Astrocyte of the hippocampus (primary cell): Measurements from ENCODE around the gene OR6N2.

ENCODE experiments used
- DNase-seq: peaks from one replicate; pipeline ENCODE4 v3.0.0; 2011; ENCODE audit warnings: low read depth, low spot score

OR6N2 gene

GRCh38 chr1:158754420-158754819, 26.6 kb downstream of the OR6N2 start, which contains the start of gene OR6K6:
Gene OR6K6, plus strand, starts transcription at chr1:158754720. Its CDS starts 168 bp downstream, at chr1:158754888.
- DNase-seq: no peak

- no peak for DNase-seq
Measured at GRCh38 chr1:158752155-158752712, 28.8 kb downstream of the OR6N2 start.

GRCh38 chr1:158735848-158736247, 45.2 kb downstream of the OR6N2 start:
- no peak for DNase-seq

DNA sequence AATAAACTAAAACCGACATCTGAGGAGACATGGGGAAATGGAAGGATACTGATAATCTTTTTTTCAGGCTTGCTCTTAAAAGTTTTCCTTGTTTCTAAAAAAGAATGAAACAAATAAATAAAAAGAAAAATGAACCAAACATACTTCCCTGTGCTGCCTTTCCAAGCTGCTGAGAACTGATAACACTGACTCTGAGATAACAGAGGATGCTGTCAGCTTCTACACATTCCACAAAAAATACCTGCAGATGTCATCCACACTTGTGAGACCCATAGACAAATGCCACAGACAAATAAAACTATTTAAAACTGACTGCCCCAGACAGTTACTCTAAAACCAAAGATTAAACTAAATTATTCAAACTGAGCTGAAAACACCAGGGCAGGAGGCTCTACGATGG, 48.5 kb downstream of the OR6N2 start:
- DNase-seq: no peak

DNA sequence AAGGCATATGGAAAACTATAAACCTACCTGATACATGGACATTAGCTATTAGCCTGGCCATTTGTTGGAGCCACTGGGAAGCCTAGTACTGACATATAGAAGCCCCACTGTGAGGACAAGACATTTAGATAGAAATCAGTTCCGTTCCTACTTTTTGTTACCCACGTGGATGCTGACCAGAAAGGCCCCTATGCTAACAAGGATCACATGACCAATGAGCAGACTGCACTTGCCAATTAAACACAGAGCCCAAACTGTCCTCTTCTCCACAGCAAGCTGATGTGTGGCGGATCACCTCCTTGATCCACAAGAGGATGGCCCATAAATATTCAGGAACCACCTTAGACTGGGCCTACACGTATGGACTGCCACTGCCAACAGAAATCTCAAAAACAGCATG, 49.3 kb downstream of the OR6N2 start:
- DNase-seq: no peak

DNA sequence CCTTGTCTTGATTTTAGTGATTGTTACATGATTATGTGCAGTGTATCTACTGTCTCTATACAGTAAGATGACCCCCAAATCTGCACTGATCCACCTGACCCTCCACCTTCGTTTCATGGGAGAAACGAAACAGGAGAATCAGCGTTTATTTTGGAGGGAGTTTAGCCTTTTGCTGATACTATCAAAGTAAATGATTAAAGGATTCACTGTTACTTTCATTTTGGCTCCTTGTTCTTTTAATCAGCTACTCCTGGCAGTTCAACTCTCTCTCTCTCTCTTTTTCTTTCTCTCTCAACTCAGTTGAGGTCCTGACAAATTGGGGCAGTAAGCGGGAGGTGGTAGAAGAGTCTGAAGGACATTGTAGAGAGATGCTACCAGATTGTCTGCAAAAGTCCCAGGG, 50.6 kb downstream of the OR6N2 start:
- no peak for DNase-seq

- no peak for DNase-seq
Measured at GRCh38 chr1:158728510-158729225, 52.3 kb downstream of the OR6N2 start.

- no peak for DNase-seq
Measured at GRCh38 chr1:158724442-158724841, 56.6 kb downstream of the OR6N2 start.
